ENCODE measurements around the gene GARNL3. TPM values are rescaled to one million over a fixed set of nuclear protein-coding genes. Genes with fewer than 3 reads are reported as not detected.

Gene GARNL3
- total and polyA plus RNA-seq, 2 experiments from 2014 or later = 8.7 to 21.9 TPM

DNA sequence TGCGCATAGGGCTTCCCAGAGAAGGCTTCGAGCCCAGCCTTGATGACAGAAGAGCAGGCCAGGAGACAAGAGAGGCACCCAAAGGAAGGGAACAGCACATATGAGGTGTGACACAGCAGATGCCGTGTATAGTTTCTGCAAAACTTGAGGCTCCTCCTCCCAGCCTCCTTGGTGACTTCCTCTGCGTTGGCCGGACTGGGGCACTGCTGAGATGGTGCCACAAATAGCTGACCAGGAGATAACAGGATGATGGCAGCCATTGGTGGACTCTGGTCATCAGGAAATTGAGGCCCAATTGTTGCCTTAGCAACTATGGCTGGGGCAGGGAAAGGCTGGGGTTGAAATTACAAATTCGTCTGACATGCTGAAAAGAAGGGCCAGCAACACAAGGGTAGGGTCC lies 154.8 kb downstream of the GARNL3 start (continued):
- TF ChIP-seq, protein P1, sequence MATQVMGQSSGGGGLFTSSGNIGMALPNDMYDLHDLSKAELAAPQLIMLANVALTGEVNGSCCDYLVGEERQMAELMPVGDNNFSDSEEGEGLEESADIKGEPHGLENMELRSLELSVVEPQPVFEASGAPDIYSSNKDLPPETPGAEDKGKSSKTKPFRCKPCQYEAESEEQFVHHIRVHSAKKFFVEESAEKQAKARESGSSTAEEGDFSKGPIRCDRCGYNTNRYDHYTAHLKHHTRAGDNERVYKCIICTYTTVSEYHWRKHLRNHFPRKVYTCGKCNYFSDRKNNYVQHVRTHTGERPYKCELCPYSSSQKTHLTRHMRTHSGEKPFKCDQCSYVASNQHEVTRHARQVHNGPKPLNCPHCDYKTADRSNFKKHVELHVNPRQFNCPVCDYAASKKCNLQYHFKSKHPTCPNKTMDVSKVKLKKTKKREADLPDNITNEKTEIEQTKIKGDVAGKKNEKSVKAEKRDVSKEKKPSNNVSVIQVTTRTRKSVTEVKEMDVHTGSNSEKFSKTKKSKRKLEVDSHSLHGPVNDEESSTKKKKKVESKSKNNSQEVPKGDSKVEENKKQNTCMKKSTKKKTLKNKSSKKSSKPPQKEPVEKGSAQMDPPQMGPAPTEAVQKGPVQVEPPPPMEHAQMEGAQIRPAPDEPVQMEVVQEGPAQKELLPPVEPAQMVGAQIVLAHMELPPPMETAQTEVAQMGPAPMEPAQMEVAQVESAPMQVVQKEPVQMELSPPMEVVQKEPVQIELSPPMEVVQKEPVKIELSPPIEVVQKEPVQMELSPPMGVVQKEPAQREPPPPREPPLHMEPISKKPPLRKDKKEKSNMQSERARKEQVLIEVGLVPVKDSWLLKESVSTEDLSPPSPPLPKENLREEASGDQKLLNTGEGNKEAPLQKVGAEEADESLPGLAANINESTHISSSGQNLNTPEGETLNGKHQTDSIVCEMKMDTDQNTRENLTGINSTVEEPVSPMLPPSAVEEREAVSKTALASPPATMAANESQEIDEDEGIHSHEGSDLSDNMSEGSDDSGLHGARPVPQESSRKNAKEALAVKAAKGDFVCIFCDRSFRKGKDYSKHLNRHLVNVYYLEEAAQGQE (IDR thresholded peaks at IDR 0.05; ENCODE audit: unreplicated experiment) = no peak
- TF ChIP-seq EZH2phosphoT487 (IDR thresholded peaks at IDR 0.05; ENCODE audit: unreplicated experiment) = no peak
- no peak for TF ChIP-seq EZH2 (IDR thresholded peaks at IDR 0.05; ENCODE audit: low read depth, unreplicated experiment)
- TF ChIP-seq NANOG (IDR thresholded peaks at IDR 0.05; ENCODE audit: borderline replicate concordance) = no peak

DNA sequence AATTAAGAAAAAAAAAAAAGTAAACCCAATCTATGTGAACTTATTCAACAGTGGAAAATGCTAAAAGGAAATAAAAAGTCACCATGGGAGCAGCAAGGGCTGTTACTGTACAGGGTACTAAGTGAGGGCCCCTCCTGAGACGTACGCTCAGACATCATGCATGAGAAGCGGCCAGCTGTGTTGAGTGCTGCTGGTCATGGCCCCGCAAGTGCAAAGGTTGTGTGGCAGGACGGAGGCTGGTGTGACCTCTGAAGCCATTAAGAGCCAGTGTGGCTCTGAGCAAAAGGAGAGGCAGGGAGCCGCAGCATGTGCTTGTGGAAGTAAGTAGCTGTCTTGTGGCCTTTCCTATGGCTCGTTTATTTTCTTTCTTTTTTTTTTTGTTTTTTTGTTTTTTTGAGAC lies 156.5 kb downstream of the GARNL3 start:
- H3K4me2 ChIP-seq = no peak overlapping the region
- no peaks in the 10 kb centered on the region; the same call in none of the 2 replicates for H4K20me1 ChIP-seq (replicated peaks; ENCODE audit: insufficient read depth)
- peaks cover 12% of the 10 kb centered on the region for H3K4me1 ChIP-seq (ENCODE audit: insufficient read depth)
- H3K27ac ChIP-seq (ENCODE audit: low read depth) = no peak overlapping the region
- no peak overlapping the region for H3K27ac Mint-ChIP-seq
- ATAC-seq (no peak), DNase-seq (ENCODE audit: low spot score) (no peak)
- peaks cover 20% of the 10 kb centered on the region for H3K79me2 ChIP-seq (replicated peaks; ENCODE audit: insufficient read depth)
- H2AFZ ChIP-seq = no peak overlapping the region
- H3K4me3 ChIP-seq = no peak overlapping the region
- peaks cover 34% of the 10 kb centered on the region for H3K4me1 Mint-ChIP-seq
- H3F3A ChIP-seq (replicated peaks; ENCODE audit: low read depth) = 0 out of 2 replicates have a peak, but pooled peaks cover 6% of the 10 kb centered on the region
- no peak overlapping the region for H3K4me3 Mint-ChIP-seq
- H3K9me2 ChIP-seq (ENCODE audit: insufficient read depth) = no peaks in the 10 kb centered on the region
- no peaks in the 10 kb centered on the region for H3K27me3 ChIP-seq (ENCODE audit: insufficient read depth)
- H3K36me3 Mint-ChIP-seq (ENCODE audit: low read depth) = no peaks in the 10 kb centered on the region; the same call in 2 of the 3 replicates
- peaks cover 21% of the 10 kb centered on the region for H3K27me3 Mint-ChIP-seq (ENCODE audit: insufficient read depth, low read depth, poor library complexity)
- H3K36me3 ChIP-seq (ENCODE audit: insufficient read depth) = no peaks in the 10 kb centered on the region
- no peaks in the 10 kb centered on the region for H3K9me3 Mint-ChIP-seq
- TF ChIP-seq, protein P1 (IDR thresholded peaks at IDR 0.05; ENCODE audit: unreplicated experiment) = no peak
- no peak for TF ChIP-seq STAT1 (IDR thresholded peaks at IDR 0.05; ENCODE audit: unreplicated experiment)
- no peak for TF ChIP-seq JUNB (IDR thresholded peaks at IDR 0.05; ENCODE audit: unreplicated experiment)
- no peak for TF ChIP-seq NANOG (IDR thresholded peaks at IDR 0.05; ENCODE audit: borderline replicate concordance)
- TF ChIP-seq, protein P2, sequence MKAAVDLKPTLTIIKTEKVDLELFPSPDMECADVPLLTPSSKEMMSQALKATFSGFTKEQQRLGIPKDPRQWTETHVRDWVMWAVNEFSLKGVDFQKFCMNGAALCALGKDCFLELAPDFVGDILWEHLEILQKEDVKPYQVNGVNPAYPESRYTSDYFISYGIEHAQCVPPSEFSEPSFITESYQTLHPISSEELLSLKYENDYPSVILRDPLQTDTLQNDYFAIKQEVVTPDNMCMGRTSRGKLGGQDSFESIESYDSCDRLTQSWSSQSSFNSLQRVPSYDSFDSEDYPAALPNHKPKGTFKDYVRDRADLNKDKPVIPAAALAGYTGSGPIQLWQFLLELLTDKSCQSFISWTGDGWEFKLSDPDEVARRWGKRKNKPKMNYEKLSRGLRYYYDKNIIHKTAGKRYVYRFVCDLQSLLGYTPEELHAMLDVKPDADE (IDR thresholded peaks at IDR 0.05) = no peak
- no peak for TF ChIP-seq POLR2AphosphoS5 (IDR thresholded peaks at IDR 0.05; ENCODE audit: low read depth)
- TF ChIP-seq EZH2phosphoT487 (IDR thresholded peaks at IDR 0.05; ENCODE audit: unreplicated experiment) = no peak
- TF ChIP-seq CTCF (conservative IDR thresholded peaks at IDR 0.05; ENCODE audit: low read depth in 2 of 2) = no peak
